HL-60 (cell line): ENCODE measurements around the gene SRCIN1.

Source experiments
- DNase-seq, 2 experiments: peaks; one replicate each; pipeline ENCODE4 v3.0.0-alpha.2; 2010 to 2020; ENCODE audit warnings: low read depth in 1 of 2, low spot score in 1 of 2
- H3K27ac ChIP-seq: fragments of 250-450 bp; sonication (Bioruptor Pico); replicated peaks from 2 replicates; pipeline ENCODE4 v1.5.1; 2020; ENCODE audit warnings: mild to moderate bottlenecking, moderate library complexity
- H3K27me3 ChIP-seq: fragments of 250-450 bp; sonication (Bioruptor Pico); 2 replicates; pipeline ENCODE4 v1.5.1; 2021; ENCODE audit warnings: mild to moderate bottlenecking, moderate library complexity; ENCODE audit not compliant: insufficient read depth, poor library complexity, severe bottlenecking
- H3K4me3 ChIP-seq: replicated peaks from 2 replicates; pipeline ENCODE4 v1.5.1; 2011; ENCODE audit warnings: mild to moderate bottlenecking, control low read depth, low read length; ENCODE audit not compliant: insufficient read depth
- CTCF ChIP-seq: IDR thresholded peaks from one replicate; pipeline ENCODE4 v1.5.1; 2011; ENCODE audit warnings: low read length, control low read depth, inconsistent platforms; ENCODE audit not compliant: insufficient read depth
- GABPA ChIP-seq: IDR thresholded peaks from 2 replicates; pipeline ENCODE4 v1.6.1; 2012; ENCODE audit warnings: low read depth
- POLR2AphosphoS5 ChIP-seq: IDR thresholded peaks from 2 replicates; pipeline ENCODE4 v1.6.1; 2012; ENCODE audit warnings: low read depth
- SPI1 ChIP-seq: IDR thresholded peaks from 2 replicates; pipeline ENCODE4 v1.6.1; 2012; ENCODE audit warnings: low read depth, mild to moderate bottlenecking, borderline replicate concordance
- TF ChIP-seq, protein P1 (sequence below): IDR thresholded peaks from 2 replicates; pipeline ENCODE4 v1.6.1; 2012; ENCODE audit warnings: low read depth; ENCODE audit not compliant: insufficient replicate concordance

The SRCIN1 gene

GRCh38 chr17:38609280-38610031 lies 3.7 kb upstream of the SRCIN1 start:
- Histone ChIP-seq H3K27me3 (peaks cover 39% of the 10 kb centered on the region), H3K4me3 (no peak overlapping the region), H3K27ac (no peak overlapping the region)
- DNase-seq, result no peak
- TF ChIP-seq CTCF, result no peak
- TF ChIP-seq SPI1, result no peak
- TF ChIP-seq GABPA, result no peak
- TF ChIP-seq, protein P1, sequence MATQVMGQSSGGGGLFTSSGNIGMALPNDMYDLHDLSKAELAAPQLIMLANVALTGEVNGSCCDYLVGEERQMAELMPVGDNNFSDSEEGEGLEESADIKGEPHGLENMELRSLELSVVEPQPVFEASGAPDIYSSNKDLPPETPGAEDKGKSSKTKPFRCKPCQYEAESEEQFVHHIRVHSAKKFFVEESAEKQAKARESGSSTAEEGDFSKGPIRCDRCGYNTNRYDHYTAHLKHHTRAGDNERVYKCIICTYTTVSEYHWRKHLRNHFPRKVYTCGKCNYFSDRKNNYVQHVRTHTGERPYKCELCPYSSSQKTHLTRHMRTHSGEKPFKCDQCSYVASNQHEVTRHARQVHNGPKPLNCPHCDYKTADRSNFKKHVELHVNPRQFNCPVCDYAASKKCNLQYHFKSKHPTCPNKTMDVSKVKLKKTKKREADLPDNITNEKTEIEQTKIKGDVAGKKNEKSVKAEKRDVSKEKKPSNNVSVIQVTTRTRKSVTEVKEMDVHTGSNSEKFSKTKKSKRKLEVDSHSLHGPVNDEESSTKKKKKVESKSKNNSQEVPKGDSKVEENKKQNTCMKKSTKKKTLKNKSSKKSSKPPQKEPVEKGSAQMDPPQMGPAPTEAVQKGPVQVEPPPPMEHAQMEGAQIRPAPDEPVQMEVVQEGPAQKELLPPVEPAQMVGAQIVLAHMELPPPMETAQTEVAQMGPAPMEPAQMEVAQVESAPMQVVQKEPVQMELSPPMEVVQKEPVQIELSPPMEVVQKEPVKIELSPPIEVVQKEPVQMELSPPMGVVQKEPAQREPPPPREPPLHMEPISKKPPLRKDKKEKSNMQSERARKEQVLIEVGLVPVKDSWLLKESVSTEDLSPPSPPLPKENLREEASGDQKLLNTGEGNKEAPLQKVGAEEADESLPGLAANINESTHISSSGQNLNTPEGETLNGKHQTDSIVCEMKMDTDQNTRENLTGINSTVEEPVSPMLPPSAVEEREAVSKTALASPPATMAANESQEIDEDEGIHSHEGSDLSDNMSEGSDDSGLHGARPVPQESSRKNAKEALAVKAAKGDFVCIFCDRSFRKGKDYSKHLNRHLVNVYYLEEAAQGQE, result no peak
- no peak for TF ChIP-seq POLR2AphosphoS5

GRCh38 chr17:38608648-38609047 lies 2.9 kb upstream of the SRCIN1 start:
- no peak for DNase-seq
- no peak for TF ChIP-seq POLR2AphosphoS5
- TF ChIP-seq, protein P1, result no peak
- TF ChIP-seq CTCF, result no peak
- TF ChIP-seq SPI1, result no peak
- no peak for TF ChIP-seq GABPA
- Histone ChIP-seq H3K4me3 (no peak overlapping the region), H3K27me3 (peaks cover 47% of the 10 kb centered on the region), H3K27ac (no peak overlapping the region)

- peaks cover 60% of the 10 kb centered on the region for H3K27me3 ChIP-seq
- TF ChIP-seq POLR2AphosphoS5 (no peak), GABPA (no peak), SPI1 (no peak), CTCF (no peak)
- TF ChIP-seq, protein P1, result no peak
- no peak overlapping the region for H3K27ac ChIP-seq
- DNase-seq, result no peak
- no peak overlapping the region for H3K4me3 ChIP-seq
Observed at GRCh38 chr17:38606646-38607611, 1.2 kb upstream of the SRCIN1 start.
